ENCODE data around the gene C19orf53. TPM values are rescaled to one million over a fixed set of nuclear protein-coding genes. Genes with fewer than 3 reads are reported as not detected.

Gene C19orf53
- total and polyA plus RNA-seq, 2 donors (not counting 1 experiment from before 2014, with no cell fraction given), result 58.8 to 146 TPM

DNA sequence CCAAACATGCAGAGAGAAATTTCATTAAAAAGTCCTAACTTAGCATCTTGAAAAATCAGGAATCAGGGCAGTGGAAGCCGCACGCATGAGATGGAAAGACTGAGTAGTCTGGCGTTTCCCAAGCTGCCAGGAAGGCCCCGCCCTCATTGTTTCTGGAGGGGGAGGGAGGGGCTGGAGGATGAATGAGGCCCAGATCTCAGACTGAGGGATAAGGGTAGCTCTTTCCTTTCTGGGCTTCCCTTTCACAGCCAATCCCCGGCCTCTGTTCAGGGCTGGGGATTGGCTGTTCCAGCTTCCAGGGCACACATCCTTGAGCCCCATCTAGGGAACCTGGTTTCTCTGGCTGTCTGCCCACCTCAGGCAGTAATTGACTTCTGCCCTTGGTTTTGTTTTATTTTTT is 7.3 kb downstream of the C19orf53 start:
- Histone ChIP-seq H2AFZ (ENCODE audit: low read length) (no peak overlapping the region), H3K9ac (ENCODE audit: insufficient read depth, low read length) (no peak overlapping the region)
- TF ChIP-seq EZH2 (IDR thresholded peaks at IDR 0.05; ENCODE audit: low read length, missing control alignments), result no peak
- TF ChIP-seq, protein P1, sequence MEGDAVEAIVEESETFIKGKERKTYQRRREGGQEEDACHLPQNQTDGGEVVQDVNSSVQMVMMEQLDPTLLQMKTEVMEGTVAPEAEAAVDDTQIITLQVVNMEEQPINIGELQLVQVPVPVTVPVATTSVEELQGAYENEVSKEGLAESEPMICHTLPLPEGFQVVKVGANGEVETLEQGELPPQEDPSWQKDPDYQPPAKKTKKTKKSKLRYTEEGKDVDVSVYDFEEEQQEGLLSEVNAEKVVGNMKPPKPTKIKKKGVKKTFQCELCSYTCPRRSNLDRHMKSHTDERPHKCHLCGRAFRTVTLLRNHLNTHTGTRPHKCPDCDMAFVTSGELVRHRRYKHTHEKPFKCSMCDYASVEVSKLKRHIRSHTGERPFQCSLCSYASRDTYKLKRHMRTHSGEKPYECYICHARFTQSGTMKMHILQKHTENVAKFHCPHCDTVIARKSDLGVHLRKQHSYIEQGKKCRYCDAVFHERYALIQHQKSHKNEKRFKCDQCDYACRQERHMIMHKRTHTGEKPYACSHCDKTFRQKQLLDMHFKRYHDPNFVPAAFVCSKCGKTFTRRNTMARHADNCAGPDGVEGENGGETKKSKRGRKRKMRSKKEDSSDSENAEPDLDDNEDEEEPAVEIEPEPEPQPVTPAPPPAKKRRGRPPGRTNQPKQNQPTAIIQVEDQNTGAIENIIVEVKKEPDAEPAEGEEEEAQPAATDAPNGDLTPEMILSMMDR (conservative IDR thresholded peaks at IDR 0.05 in 1 of 2, IDR thresholded peaks at IDR 0.05 in 1 of 2; ENCODE audit: low read depth in 1 of 2, low read length in 2 of 2), result no peak

DNA sequence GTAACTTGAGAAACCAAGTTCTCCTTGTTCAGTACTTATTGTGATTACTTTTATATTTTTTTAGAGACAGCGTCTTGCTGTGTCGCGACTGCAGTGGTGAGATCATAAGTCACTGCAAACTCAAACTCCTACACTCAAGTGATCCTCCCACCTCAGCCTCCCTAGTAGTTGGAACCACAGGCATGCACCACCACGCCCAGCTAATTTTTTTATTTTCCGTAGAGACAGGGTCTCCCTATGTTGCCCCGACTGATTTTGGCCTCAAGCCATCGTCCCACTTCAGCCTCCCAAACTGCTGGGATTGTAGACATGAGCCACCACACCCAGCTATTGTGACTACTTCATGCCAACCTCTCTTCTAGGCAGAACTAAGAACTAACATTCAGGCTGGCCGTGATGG is 8.3 kb downstream of the C19orf53 start:
- H3K4me1 ChIP-seq (ENCODE audit: control insufficient read depth, extremely low read depth, insufficient read depth, low read length), result peaks cover 16% of the 10 kb centered on the region
- H3K9ac ChIP-seq (ENCODE audit: insufficient read depth, low read length), result no peak overlapping the region
- H3K79me2 ChIP-seq (ENCODE audit: control insufficient read depth, insufficient read depth, low read length), result no peaks in the 10 kb centered on the region
- H3K4me2 ChIP-seq (ENCODE audit: extremely low read depth, insufficient read depth, low read length), result no peak overlapping the region
- H3K36me3 ChIP-seq (ENCODE audit: control insufficient read depth, insufficient read depth, low read length), result peaks cover 14% of the 10 kb centered on the region
- H3K27ac ChIP-seq (ENCODE audit: insufficient read depth, low read length), result no peak overlapping the region
- peak in 1 of 2 donors; percentile 67 for DNase-seq (ENCODE audit: low read depth in 2 of 2)
- no peak overlapping the region for H2AFZ ChIP-seq (ENCODE audit: low read length)
- TF ChIP-seq, protein P1 (conservative IDR thresholded peaks at IDR 0.05 in 1 of 2, IDR thresholded peaks at IDR 0.05 in 1 of 2; ENCODE audit: low read depth in 1 of 2, low read length in 2 of 2), result no peak
- no peak for TF ChIP-seq EZH2 (IDR thresholded peaks at IDR 0.05; ENCODE audit: low read length, missing control alignments)
- H3K9me3 ChIP-seq (ENCODE audit: control insufficient read depth, insufficient read depth, low read depth, low read length), result no peaks in the 10 kb centered on the region
- H3K27me3 ChIP-seq (ENCODE audit: control insufficient read depth, insufficient read depth, low read length), result no peaks in the 10 kb centered on the region
- no peak overlapping the region for H3K4me3 ChIP-seq (replicated peaks in 1 of 4; ENCODE audit: control extremely low read depth in 1 of 4, insufficient read depth in 1 of 4, low read depth in 3 of 4, low read length in 4 of 4)
- no peaks in the 10 kb centered on the region for H4K20me1 ChIP-seq (ENCODE audit: control insufficient read depth, extremely low read depth, insufficient read depth, low read length)

More for the DNA sequence above, 7.3 kb downstream of the C19orf53 start:
- Histone ChIP-seq H3K27ac (ENCODE audit: insufficient read depth, low read length) (peak overlapping the region; percentile 50), H3K36me3 (ENCODE audit: control insufficient read depth, insufficient read depth, low read length) (peaks cover 16% of the 10 kb centered on the region), H3K4me2 (ENCODE audit: extremely low read depth, insufficient read depth, low read length) (peak overlapping the region; percentile 44), H3K4me1 (ENCODE audit: control insufficient read depth, extremely low read depth, insufficient read depth, low read length) (peaks cover 10% of the 10 kb centered on the region), H3K4me3 (replicated peaks in 1 of 4; ENCODE audit: control extremely low read depth in 1 of 4, insufficient read depth in 1 of 4, low read depth in 3 of 4, low read length in 4 of 4) (no peak overlapping the region), H3K79me2 (ENCODE audit: control insufficient read depth, insufficient read depth, low read length) (peaks cover 5% of the 10 kb centered on the region), H3K9me3 (ENCODE audit: control insufficient read depth, insufficient read depth, low read depth, low read length) (no peaks in the 10 kb centered on the region), H4K20me1 (ENCODE audit: control insufficient read depth, extremely low read depth, insufficient read depth, low read length) (no peaks in the 10 kb centered on the region), H3K27me3 (ENCODE audit: control insufficient read depth, insufficient read depth, low read length) (no peaks in the 10 kb centered on the region)
- peak; percentile 75 to 95 for DNase-seq (ENCODE audit: low read depth in 2 of 2)

DNA sequence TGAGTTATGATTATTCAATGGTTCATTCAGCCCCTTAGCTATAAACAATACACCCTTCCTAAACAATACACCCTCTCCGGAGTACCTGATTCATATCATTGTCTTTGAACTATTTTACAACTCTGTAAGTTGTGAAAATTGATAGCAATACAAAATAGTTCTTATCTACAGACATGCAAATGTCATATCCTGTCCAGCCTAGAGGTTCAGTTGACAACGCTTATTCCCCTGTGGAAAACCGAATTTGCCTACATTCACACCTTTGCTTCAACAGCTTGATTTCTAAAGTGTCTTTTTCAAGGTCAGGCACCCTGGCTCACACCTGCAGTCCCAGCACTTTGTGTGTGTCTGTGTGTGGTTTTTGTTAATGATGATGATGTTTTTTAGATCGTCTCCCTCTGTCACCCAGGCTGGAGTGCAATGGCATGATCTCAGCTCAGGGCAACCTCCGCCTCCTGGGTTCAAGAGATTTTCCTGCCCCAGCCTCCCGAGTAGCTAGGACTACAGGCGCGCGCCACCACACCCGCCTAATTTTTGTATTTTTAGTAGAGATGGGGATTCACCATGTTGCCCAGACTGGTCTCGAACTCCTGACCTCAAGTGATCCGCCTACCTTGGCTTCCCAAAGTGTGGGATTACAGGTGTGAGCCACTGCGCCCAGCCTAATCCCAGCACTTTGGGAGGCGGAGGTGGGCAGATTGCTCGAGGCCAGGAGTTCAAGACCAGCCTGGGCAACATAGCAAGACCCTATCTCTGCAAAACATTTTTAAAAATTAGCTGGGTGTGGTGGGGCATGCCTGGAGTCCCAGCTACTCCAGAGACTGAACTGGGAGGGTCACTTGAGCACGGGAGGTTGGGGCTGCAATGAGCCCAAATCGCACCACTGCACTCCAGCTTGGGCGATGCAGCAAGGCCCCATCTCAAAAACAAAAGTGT is 9.6 kb downstream of the C19orf53 start:
- Histone ChIP-seq H2AFZ (ENCODE audit: low read length) (no peak overlapping the region), H3K27ac (ENCODE audit: insufficient read depth, low read length) (no peak overlapping the region), H4K20me1 (ENCODE audit: control insufficient read depth, extremely low read depth, insufficient read depth, low read length) (no peaks in the 10 kb centered on the region), H3K4me3 (replicated peaks in 1 of 4; ENCODE audit: control extremely low read depth in 1 of 4, insufficient read depth in 1 of 4, low read depth in 3 of 4, low read length in 4 of 4) (no peak overlapping the region), H3K27me3 (ENCODE audit: control insufficient read depth, insufficient read depth, low read length) (no peaks in the 10 kb centered on the region), H3K36me3 (ENCODE audit: control insufficient read depth, insufficient read depth, low read length) (peaks cover 3% of the 10 kb centered on the region), H3K4me2 (ENCODE audit: extremely low read depth, insufficient read depth, low read length) (no peak overlapping the region), H3K9me3 (ENCODE audit: control insufficient read depth, insufficient read depth, low read depth, low read length) (no peaks in the 10 kb centered on the region), H3K9ac (ENCODE audit: insufficient read depth, low read length) (no peak overlapping the region), H3K4me1 (ENCODE audit: control insufficient read depth, extremely low read depth, insufficient read depth, low read length) (peaks cover 22% of the 10 kb centered on the region), H3K79me2 (ENCODE audit: control insufficient read depth, insufficient read depth, low read length) (no peaks in the 10 kb centered on the region)
- no peak for DNase-seq (ENCODE audit: low read depth in 2 of 2)
- TF ChIP-seq EZH2 (IDR thresholded peaks at IDR 0.05; ENCODE audit: low read length, missing control alignments), result no peak
- TF ChIP-seq, protein P1 (conservative IDR thresholded peaks at IDR 0.05 in 1 of 2, IDR thresholded peaks at IDR 0.05 in 1 of 2; ENCODE audit: low read depth in 1 of 2, low read length in 2 of 2), result no peak

All from fibroblast of lung (primary cell).